ENCODE data around the gene BDP1.
"Not testable (repeated sequence)": the region's sequence is repeated elsewhere in the genome, so short reads cannot be mapped to it uniquely, and the experiment has no call there.

The BDP1 gene, protein sequence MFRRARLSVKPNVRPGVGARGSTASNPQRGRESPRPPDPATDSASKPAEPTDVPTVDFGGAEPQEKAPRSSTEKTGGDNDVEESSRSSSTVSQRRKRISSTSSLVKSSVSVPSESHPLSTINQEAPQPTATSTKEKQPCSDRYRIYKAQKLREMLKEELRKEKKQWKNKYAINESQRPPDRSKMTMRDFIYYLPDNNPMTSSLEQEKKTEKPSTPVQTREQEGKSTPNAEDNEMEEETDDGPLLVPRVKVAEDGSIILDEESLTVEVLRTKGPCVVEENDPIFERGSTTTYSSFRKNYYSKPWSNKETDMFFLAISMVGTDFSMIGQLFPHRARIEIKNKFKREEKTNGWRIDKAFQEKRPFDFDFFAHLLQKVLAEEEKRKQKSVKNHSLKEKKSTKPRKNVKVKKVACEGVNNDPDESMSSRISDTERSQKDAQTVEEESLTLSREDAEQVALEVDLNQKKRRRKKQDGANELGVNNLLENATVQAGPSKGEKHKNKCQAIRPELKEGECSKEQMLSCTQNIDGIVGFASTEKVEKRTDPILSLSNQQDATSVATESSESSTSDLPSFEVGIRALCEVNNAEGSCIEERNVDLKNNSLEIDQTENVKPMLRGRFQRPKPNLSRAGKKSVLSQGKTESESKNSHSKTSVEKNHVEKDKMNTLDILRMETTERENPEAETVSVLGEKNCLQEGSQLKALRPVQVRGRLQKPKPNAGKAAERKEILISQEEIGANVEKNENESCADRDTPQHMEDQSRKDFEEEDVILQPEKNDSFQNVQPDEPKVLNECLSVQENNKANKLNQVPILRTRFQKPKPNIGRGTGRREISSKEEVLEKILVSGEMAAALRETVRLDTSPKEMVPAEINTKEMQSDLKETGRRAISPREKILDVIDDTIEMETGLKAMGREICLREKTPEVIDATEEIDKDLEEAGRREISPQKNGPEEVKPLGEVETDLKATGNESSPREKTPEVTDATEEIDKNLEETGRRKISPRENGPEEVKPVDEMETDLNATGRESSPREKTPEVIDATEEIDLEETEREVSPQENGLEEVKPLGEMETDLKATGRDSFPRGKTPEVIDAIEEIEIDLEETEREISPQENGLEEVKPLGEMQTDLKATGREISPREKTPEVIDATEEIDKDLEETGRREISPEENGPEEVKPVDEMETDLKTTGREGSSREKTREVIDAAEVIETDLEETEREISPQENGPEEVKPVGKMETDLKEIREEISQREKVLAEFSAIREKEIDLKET (N-terminal part only)

DNA sequence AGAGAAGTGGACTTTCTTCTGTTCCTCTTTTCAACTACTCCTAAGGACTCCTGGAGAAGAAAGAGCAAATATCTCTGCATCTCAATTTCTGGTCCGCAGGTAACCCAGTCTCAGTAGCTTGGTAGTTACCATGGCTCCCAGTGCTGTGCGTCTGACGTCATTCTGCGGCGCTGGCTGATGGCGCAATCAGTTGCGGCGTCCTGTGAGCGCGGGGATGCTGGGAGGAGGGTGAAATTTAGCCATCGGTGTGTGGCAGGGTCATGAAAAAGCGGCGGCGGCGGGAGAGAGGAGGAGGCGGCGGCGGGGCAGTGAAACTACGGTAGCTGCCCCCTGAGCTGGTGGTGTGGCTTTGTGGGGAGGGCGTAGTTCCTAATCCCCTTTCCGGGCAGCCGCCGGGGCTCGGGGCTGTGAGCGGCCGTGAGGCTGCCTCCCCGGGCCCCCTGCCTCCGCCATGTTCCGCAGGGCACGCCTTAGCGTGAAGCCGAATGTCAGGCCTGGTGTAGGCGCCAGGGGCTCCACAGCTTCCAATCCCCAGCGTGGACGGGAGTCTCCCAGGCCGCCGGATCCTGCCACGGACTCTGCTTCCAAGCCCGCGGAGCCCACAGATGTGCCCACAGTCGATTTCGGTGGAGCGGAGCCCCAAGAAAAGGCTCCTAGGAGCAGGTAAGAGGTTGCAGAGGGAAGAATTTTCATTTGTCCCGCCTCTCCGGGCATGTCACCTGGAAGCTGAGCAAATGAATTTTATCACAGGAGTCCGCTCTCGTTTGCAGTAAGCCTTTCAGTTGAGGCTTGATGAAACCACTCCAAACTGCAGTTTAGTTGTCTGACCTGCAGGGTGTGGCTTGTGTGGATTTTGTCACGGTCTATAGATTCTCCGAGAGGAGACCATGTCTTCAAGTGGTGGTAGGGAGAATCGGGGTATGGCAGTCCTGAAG, at the start of gene BDP1:
Gene BDP1 (plus strand): TSS at position 225 of the 935 bp plus-strand sequence. CDS start 227 bp downstream, at position 452.
- H3K27ac Mint-ChIP-seq = peak within 1 kb of the TSS; percentile 98
- peaks cover 14% of the 10 kb centered on the region for H3K36me3 Mint-ChIP-seq (ENCODE audit: low read depth)
- no peaks in the 10 kb centered on the region for H3K9me3 Mint-ChIP-seq
- H3K27me3 Mint-ChIP-seq (ENCODE audit: low read depth) = peaks cover 6% of the 10 kb centered on the region
- H3K4me1 Mint-ChIP-seq (ENCODE audit: low read depth) = peaks cover 14% of the 10 kb centered on the region
- H3K4me3 Mint-ChIP-seq = peak within 1 kb of the TSS; percentile 96

DNA sequence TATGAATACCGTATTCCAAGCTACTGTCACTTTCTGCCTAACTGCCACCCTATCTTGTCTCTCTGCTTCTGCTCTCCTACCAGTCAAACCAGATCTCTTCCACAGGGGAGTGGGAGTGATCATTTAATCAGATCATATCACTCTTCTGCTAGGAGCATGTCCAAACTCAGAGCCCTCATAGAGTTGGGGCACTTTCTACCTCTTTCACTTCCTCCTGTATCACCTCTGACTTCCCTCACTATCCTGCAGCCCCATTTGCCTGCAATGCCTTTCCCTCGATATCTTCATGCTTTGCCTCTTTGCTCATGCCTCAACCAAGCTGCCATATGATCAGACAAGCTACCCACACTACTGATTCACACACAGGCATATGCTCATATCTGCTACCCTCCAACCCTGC, 45.4 kb upstream of the BDP1 start:
- H3K36me3 Mint-ChIP-seq (ENCODE audit: low read depth); H3K4me3 Mint-ChIP-seq: not testable (repeated sequence)

DNA sequence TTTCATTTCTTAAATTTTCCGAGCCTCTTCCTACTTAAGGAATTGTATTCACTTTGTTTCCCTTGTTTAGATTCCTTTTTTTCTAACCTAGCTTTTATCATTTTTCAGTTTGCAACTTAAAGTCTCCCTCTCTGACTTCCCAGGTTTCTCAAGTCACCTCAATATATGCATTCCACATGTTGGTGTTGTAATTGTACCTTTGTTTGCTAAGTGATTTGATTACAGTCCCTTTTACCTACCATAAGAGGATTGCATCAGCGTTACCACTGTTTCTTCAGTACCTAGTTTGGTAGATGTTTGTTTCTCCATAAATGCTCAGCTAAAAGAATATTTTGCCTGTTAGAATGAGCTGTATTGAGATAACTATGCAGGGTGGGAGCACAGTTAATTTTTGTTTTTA, 39.8 kb upstream of the BDP1 start:
- H3K9me3 Mint-ChIP-seq; H3K4me1 Mint-ChIP-seq (ENCODE audit: low read depth): not testable (repeated sequence)

More for the DNA sequence above, 45.4 kb upstream of the BDP1 start:
- H3K27ac Mint-ChIP-seq; H3K4me1 Mint-ChIP-seq (ENCODE audit: low read depth); H3K9me3 Mint-ChIP-seq: not testable (repeated sequence)
- H3K27me3 Mint-ChIP-seq (ENCODE audit: low read depth) = peaks cover 20% of the 10 kb centered on the region

DNA sequence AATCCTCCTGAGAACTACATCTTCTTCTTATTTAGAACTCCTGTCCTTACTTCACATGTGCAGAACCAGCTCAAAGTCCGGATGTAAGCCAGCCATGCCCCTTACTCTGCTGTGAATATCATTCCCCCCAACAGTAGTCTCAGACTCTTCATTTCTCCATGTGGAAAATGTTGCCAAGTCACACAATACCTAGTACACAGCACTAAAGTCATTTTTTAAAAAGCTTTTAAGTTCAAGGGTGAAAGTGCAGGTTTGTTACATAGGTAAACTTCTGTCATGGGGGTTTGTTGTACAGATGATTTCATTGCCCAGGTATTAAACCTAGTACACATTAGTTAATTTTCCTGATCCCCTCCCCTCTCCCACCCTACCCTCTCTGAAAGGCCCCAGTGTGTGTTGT, 37.4 kb upstream of the BDP1 start:
- H3K36me3 Mint-ChIP-seq (ENCODE audit: low read depth) = not testable (repeated sequence)

More for the DNA sequence above, 39.8 kb upstream of the BDP1 start:
- peaks cover 18% of the 10 kb centered on the region for H3K27me3 Mint-ChIP-seq (ENCODE audit: low read depth)
- not testable (repeated sequence) for H3K36me3 Mint-ChIP-seq (ENCODE audit: low read depth); H3K27ac Mint-ChIP-seq; H3K4me3 Mint-ChIP-seq

DNA sequence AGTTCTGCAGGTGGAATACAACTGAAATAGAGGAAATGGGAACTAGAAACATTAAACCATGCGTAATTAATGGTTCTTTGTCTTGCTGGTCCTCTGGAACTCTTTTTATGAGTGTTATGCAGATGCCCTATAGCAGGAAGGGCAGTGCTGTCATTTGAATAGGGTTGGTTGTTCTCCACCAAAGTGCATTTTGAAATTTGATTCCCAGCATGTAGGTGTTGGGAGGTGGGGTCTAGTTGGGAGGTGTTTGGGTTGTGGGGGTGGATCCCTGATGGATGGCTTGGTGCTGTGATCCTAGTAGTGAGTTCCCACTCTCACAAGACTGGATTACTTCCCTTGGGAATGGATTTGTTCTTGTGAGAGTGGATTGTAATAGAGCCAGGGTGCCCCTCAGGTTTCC, 34.2 kb upstream of the BDP1 start:
- H3K27ac Mint-ChIP-seq; H3K36me3 Mint-ChIP-seq (ENCODE audit: low read depth); H3K4me1 Mint-ChIP-seq (ENCODE audit: low read depth); H3K4me3 Mint-ChIP-seq; H3K9me3 Mint-ChIP-seq: not testable (repeated sequence)
- peaks cover 19% of the 10 kb centered on the region for H3K27me3 Mint-ChIP-seq (ENCODE audit: low read depth)

More for the DNA sequence above, 37.4 kb upstream of the BDP1 start:
- not testable (repeated sequence) for H3K9me3 Mint-ChIP-seq; H3K4me3 Mint-ChIP-seq; H3K27ac Mint-ChIP-seq; H3K4me1 Mint-ChIP-seq (ENCODE audit: low read depth)
- H3K27me3 Mint-ChIP-seq (ENCODE audit: low read depth) = peaks cover 18% of the 10 kb centered on the region

DNA sequence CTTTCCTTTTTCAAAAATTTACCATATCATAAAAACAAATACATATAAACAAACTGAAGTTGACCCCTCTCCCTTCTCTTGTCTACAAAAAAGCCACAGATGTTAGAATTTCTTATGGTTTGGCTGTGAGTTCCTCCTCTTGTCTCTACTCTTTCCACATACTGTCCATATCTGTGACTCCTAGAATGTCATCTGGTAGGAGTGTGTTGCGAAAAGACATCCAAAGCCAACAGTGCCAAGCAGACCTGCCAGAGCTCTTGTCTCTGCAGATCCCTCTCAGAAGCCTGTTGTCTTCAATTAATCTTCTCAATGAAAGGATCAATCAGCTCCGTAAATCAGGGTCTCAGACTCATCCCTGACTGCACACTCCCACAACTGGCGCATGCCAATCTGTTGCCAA, 31.6 kb upstream of the BDP1 start:
- not testable (repeated sequence) for H3K9me3 Mint-ChIP-seq

DNA sequence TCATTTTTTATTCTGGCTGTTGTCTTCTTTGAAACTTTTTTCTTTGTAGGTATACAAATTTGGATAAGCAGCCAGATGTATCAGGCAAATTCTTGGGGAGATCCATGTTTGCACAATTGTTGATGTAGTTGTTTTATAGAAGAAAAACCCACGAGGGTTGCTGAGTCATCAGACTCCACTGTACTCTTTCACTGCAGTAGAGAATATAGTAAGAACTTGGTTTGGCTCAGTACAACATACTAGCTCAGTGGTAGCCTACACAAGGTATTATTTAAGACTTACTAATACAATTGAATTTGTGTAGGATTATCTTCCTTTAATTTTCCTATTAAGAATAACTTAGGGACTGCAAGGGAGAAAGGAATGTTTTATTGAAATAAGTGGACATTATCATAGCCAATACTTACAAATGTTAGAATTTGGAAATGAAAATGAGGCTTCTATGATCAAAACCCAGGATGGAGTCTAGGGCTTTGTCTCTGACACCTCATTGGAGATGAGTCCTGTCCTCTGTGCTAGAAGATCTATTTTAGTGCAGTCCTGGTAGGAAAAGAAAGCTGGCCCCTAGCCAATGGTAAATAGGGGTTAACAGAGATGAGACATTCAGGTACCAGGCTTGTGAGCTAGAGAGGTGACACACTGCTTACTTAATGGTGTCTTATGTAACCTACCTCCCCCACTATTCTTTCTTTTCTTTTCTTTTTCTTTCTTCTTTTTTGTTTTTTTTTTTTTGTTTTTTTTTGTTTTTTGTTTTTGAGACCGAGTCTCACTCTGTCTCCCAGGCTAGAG, 28.6 kb upstream of the BDP1 start:
- not testable (repeated sequence) for H3K27ac Mint-ChIP-seq; H3K4me1 Mint-ChIP-seq (ENCODE audit: low read depth); H3K9me3 Mint-ChIP-seq; H3K36me3 Mint-ChIP-seq (ENCODE audit: low read depth); H3K4me3 Mint-ChIP-seq
- H3K27me3 Mint-ChIP-seq (ENCODE audit: low read depth) = peaks cover 17% of the 10 kb centered on the region

More for the DNA sequence above, 31.6 kb upstream of the BDP1 start:
- H3K4me1 Mint-ChIP-seq (ENCODE audit: low read depth); H3K27ac Mint-ChIP-seq; H3K4me3 Mint-ChIP-seq; H3K36me3 Mint-ChIP-seq (ENCODE audit: low read depth): not testable (repeated sequence)
- peaks cover 12% of the 10 kb centered on the region for H3K27me3 Mint-ChIP-seq (ENCODE audit: low read depth)

DNA sequence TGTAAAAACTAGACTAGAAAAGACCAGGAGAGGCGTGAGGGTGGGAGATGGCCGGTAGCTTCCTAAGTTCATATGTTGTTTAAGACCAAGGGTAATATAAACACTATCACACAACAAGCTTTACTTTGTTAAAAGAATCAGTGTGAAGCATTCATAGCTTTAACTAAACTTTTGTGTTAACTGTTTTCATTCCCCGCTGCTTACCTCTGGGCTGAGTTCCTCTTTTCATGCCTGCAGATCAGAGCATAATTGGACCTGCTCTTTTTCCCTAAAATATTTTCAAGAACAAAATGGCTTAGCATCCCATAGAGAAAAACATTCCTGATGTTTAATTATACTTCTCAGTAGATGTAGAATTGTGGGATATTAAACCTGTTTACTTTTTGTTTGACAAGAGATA, 23.0 kb upstream of the BDP1 start:
- H3K4me1 Mint-ChIP-seq (ENCODE audit: low read depth); H3K9me3 Mint-ChIP-seq; H3K27ac Mint-ChIP-seq; H3K4me3 Mint-ChIP-seq; H3K36me3 Mint-ChIP-seq (ENCODE audit: low read depth): not testable (repeated sequence)
- peaks cover 24% of the 10 kb centered on the region for H3K27me3 Mint-ChIP-seq (ENCODE audit: low read depth)

DNA sequence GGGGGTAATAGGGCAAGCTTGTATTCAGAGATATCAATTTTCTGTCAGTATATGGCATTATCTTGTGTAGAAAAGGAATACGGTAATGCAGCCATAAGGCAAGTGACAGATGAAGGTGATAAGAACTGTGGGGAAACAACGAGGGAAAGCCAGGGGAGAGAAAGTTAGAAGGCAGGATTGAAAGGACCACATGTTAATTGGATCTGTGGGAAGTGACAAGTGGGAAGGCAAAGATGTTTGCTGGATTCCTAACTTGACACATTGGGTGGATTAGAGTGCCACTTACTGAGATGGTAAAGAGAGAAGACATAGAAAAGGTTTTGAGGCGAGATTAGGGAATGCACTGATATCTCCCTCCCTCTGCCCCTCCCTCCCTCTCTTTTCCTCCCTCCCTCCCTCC, 20.6 kb upstream of the BDP1 start:
- not testable (repeated sequence) for H3K4me3 Mint-ChIP-seq; H3K27ac Mint-ChIP-seq; H3K4me1 Mint-ChIP-seq (ENCODE audit: low read depth); H3K36me3 Mint-ChIP-seq (ENCODE audit: low read depth); H3K9me3 Mint-ChIP-seq
- peaks cover 19% of the 10 kb centered on the region for H3K27me3 Mint-ChIP-seq (ENCODE audit: low read depth)

DNA sequence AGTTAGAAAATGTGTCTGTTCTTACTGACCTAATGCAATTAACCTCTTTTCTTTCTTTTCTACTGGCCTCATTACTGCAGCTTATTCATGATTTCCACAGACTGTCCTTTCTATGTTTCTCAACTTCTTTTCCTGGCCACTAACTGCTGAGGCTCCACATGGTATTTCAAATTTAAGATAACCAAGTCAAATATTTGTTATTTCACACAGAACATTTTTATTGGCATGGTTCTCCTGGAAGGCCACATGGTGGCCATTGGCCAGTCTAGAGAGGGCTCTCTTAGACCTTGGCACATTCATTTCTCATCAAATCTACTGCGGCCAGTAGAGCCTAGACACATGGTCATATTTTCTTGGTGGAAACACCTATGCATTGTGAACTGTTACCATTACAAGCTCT, 13.9 kb upstream of the BDP1 start:
- not testable (repeated sequence) for H3K36me3 Mint-ChIP-seq (ENCODE audit: low read depth); H3K4me3 Mint-ChIP-seq; H3K9me3 Mint-ChIP-seq; H3K27ac Mint-ChIP-seq; H3K4me1 Mint-ChIP-seq (ENCODE audit: low read depth)
- H3K27me3 Mint-ChIP-seq (ENCODE audit: low read depth) = peaks cover 38% of the 10 kb centered on the region

DNA sequence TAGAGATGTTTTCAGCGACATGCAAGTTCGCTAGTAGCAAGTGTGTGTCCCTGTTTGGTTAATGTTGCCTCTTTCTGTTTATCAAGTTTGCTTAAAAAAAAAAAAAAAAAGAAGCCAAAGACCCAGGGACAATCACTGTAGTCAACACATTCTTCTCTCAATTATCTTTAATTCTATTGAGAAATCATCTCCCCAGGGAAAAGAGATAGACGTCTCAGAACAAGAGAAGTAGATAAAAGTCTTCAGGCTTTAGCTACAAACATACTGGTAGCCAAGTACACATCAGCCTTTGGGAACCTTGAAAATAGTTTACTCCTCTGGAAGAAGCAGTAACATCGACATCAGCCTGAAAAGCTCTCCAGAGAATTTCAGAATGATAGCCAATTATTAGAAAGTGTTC, 11.6 kb upstream of the BDP1 start:
- not testable (repeated sequence) for H3K27ac Mint-ChIP-seq; H3K9me3 Mint-ChIP-seq; H3K4me3 Mint-ChIP-seq; H3K4me1 Mint-ChIP-seq (ENCODE audit: low read depth); H3K36me3 Mint-ChIP-seq (ENCODE audit: low read depth)
- peaks cover 46% of the 10 kb centered on the region for H3K27me3 Mint-ChIP-seq (ENCODE audit: low read depth)

DNA sequence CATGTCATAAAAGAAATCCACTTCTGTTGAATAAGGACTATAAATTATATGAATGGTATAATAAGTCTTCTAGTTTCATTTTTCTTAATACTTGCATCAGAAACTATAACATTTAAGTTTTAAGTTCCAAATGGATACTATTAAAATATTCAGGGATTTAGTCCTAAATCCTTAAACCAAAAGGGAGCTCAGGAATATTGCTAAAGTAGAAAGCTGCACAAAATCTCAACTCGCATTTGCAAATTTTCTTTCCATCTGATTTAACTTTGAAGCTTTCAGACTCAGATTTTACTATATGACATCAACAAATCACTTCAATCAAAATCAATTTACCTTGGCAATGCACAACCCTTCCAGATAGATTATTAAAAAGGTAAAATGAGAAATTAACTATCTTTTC, 10.4 kb upstream of the BDP1 start:
- H3K27me3 Mint-ChIP-seq (ENCODE audit: low read depth) = peaks cover 52% of the 10 kb centered on the region
- H3K36me3 Mint-ChIP-seq (ENCODE audit: low read depth); H3K27ac Mint-ChIP-seq; H3K9me3 Mint-ChIP-seq; H3K4me3 Mint-ChIP-seq; H3K4me1 Mint-ChIP-seq (ENCODE audit: low read depth): not testable (repeated sequence)

DNA sequence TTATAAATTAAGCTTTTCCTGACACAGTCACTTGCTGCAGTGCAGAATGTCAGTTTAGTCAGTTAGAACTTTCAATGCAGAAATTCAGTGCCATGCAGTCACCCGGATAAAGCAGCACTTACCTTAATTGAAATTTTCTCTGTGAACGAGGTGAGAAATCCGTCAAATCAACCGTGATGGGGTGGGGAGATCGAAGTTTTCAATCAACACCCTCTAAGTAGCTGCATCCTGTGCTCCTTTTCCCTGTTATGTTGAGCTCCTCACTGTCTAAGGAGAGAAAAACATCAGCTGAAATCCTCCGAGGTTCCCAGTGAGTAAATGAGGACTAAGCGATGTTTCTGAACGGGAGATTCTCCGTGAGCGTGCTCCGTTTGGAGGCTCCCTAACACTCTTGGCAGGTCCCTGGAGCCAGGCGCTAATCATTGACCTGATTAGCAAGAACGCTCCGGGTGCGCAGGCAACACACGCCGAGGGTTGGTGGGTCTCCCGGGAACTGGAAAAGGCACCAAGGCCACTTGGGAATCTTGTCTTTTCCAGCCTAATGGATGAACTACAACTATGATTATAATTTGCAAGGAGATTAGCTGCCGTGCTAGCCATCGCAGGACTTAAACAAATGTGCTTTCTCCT, 9.8 kb upstream of the BDP1 start:
- H3K36me3 Mint-ChIP-seq (ENCODE audit: low read depth); H3K27ac Mint-ChIP-seq; H3K4me1 Mint-ChIP-seq (ENCODE audit: low read depth); H3K9me3 Mint-ChIP-seq: not testable (repeated sequence)
- H3K27me3 Mint-ChIP-seq (ENCODE audit: low read depth) = peaks cover 49% of the 10 kb centered on the region
- peak overlapping the region; percentile 58 for H3K4me3 Mint-ChIP-seq

All from T-helper 1 cell treated with Interleukin-12 subunit alpha and Interleukin-12 subunit beta and Interleukin-4 antibody, amounts not matched to agents 30 μg/mL and 1 μg/mL, for 36 hours (primary cell).